Measurements from ENCODE around the gene EPN2.
A peak's percentile ranks its signal among the peaks of the same experiment; 100 is the strongest.

EPN2 gene

DNA sequence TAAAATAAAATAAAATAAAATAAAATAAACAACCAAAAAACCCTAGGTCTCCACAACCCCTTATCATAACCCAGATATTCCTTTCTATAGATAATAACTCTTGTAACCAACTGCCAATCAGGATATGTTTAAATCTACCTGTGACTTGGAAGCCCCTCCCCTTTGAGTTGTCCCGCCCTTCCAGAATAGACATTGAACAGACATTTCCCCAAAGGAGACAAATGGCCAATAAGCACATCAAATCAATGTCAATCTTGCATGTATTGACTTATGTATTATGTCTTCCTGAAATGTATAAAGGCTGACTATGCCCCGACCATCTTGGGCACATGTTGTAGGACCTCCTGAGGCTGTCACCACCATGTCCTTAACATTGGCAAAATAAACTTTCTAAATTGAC, 139.6 kb downstream of the EPN2 start:
- TF ChIP-seq, protein P1, sequence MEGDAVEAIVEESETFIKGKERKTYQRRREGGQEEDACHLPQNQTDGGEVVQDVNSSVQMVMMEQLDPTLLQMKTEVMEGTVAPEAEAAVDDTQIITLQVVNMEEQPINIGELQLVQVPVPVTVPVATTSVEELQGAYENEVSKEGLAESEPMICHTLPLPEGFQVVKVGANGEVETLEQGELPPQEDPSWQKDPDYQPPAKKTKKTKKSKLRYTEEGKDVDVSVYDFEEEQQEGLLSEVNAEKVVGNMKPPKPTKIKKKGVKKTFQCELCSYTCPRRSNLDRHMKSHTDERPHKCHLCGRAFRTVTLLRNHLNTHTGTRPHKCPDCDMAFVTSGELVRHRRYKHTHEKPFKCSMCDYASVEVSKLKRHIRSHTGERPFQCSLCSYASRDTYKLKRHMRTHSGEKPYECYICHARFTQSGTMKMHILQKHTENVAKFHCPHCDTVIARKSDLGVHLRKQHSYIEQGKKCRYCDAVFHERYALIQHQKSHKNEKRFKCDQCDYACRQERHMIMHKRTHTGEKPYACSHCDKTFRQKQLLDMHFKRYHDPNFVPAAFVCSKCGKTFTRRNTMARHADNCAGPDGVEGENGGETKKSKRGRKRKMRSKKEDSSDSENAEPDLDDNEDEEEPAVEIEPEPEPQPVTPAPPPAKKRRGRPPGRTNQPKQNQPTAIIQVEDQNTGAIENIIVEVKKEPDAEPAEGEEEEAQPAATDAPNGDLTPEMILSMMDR (IDR thresholded peaks at IDR 0.05; ENCODE audit: control insufficient read depth, extremely low read depth, insufficient read depth), result no peak
- DNase-seq (ENCODE audit: low read depth), result no peak
- peak overlapping the region; percentile 64 for H3K4me3 ChIP-seq (ENCODE audit: low read depth, low read length)

- DNase-seq (ENCODE audit: low read depth), result peak; percentile 96
- peak overlapping the region; percentile 64 for H3K4me3 ChIP-seq (ENCODE audit: low read depth, low read length)
- TF ChIP-seq, protein P1 (IDR thresholded peaks at IDR 0.05; ENCODE audit: control insufficient read depth, extremely low read depth, insufficient read depth), result no peak
Measured at GRCh38 chr17:19377602-19378415, 140.6 kb downstream of the EPN2 start.

- H3K4me3 ChIP-seq (ENCODE audit: low read depth, low read length), result peak within 1 kb of the TSS; percentile 64
- TF ChIP-seq, protein P1 (IDR thresholded peaks at IDR 0.05; ENCODE audit: control insufficient read depth, extremely low read depth, insufficient read depth), result no peak
- DNase-seq (ENCODE audit: low read depth), result no peak
Measured at GRCh38 chr17:19378416-19379360, 141.5 kb downstream of the EPN2 start, which contains the start of gene MAPK7. Gene MAPK7, plus strand, starts transcription at chr17:19378498. Its CDS starts 403 bp downstream, at chr17:19378901.

DNA sequence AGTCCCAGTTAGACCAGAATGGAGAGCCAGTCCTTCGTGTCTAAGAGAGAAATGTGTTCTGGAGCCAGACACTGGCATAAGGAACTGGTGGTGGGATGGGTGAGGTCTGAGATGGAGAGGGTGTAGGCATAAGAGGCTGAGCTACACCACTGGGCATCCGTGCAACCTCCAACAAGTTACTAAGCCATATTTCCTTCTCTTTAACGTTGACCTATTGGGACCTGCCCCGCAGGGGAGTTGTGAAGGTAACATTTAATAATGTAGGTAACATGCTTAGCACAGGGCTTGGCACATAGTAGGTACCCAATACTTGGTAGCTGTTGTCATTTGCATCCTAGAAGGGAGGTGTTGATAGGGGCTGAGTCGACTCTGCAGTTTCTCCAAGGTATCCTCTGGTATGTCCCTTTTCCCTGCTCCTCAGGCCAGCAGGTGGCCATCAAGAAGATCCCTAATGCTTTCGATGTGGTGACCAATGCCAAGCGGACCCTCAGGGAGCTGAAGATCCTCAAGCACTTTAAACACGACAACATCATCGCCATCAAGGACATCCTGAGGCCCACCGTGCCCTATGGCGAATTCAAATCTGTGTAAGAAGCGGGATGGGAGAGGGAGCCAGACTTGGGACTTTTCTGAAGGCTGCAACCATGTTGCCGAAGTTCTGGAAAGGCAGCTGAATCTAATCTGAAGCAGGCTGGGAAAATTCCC, 142.3 kb downstream of the EPN2 start:
- H3K4me3 ChIP-seq (ENCODE audit: low read depth, low read length), result peak overlapping the region; percentile 64
- no peak for DNase-seq (ENCODE audit: low read depth)
- TF ChIP-seq, protein P1 (IDR thresholded peaks at IDR 0.05; ENCODE audit: control insufficient read depth, extremely low read depth, insufficient read depth), result no peak

GRCh38 chr17:19380481-19381301, 143.5 kb downstream of the EPN2 start:
- no peak for DNase-seq (ENCODE audit: low read depth)
- no peak overlapping the region for H3K4me3 ChIP-seq (ENCODE audit: low read depth, low read length)
- TF ChIP-seq, protein P1 (IDR thresholded peaks at IDR 0.05; ENCODE audit: control insufficient read depth, extremely low read depth, insufficient read depth), result no peak

DNA sequence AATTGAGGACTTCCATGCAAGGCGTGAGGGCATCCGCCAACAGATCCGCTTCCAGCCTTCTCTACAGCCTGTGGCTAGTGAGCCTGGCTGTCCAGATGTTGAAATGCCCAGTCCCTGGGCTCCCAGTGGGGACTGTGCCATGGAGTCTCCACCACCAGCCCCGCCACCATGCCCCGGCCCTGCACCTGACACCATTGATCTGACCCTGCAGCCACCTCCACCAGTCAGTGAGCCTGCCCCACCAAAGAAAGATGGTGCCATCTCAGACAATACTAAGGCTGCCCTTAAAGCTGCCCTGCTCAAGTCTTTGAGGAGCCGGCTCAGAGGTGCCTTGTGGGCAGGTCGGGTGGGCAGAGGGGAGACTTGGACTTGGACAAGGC, 144.2 kb downstream of the EPN2 start:
- TF ChIP-seq, protein P1 (IDR thresholded peaks at IDR 0.05; ENCODE audit: control insufficient read depth, extremely low read depth, insufficient read depth), result no peak
- H3K4me3 ChIP-seq (ENCODE audit: low read depth, low read length), result no peak overlapping the region
- no peak for DNase-seq (ENCODE audit: low read depth)

All from LNCaP clone FGC (cell line).